HG03064 (cell line): ENCODE data around the gene FOXL2.
A peak's percentile ranks its signal among the peaks of the same experiment; 100 is the strongest.
"Not testable (repeated sequence)": the region's sequence is repeated elsewhere in the genome, so short reads cannot be mapped to it uniquely, and the experiment has no call there.

Source experiments
- ATAC-seq: cut with Tn5 transposase; IDR thresholded peaks from one replicate; pipeline ENCODE4 v1.9.1; 2021; ENCODE audit warnings: low read depth; ENCODE audit not compliant: unreplicated experiment

Gene FOXL2

DNA sequence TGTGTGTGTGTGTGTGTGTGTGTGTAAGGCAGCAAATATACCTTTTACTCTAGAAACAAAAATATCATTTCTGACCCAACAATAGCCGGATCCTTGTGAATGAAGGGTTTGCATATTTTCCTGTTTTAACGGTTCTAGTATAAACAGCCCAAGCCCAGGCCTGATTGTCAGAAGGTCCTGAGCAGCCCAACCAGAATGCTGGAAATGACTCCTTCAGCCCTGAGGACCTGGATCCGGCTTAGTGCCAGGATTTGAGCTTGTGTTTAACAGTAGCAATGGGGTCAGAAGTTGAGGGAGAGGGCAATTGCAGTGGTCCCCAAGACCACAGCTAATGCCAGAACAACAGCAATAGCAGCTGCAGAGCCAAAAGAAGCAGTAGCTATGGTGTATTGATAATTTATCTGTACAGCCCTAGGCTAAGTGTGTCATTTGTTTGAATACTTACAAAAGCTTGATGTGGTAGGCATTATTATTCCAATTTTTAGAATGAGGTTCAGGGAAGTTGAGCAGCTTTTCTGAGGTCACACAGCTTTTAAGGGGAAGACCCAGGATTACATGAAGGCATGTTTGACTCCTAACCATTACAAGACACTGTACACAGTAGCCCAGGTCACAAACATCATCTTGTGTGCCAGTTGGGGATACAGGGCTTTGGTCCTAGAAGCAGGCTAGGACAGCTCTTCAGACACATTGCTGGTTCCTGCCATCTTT is 12.8 kb downstream of the FOXL2 start:
- ATAC-seq = no peak

DNA sequence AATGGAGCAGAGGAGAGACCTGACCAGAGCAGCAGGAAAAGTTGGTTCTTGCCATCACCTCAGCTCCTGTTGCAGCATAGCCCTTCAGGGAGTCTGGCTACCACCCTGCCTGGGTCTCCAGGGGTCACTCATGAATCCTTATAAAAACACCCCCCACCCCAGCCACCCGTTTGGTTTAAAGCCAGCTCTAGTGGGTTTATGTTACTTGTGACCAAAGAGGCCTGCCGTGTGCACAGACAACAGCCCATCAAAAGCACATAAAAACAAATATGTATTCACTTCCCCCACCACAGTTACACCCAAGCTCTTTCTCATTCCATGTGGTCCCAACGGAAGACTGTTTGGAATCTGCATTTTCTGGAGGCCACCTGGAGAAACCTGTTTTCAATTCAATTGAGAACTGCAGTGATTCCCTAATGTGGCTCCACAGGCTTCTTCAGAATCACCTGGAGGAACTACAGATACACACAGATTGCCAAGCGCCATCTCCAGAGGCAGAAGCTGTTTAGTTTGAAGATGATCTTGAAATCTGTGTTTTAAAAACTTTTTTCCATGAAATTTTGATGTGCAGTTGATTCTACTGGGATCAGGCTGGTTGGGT is 13.8 kb downstream of the FOXL2 start:
- ATAC-seq = no peak

GRCh38 chr3:138928727-138929372 is 18.1 kb downstream of the FOXL2 start:
- ATAC-seq = no peak

DNA sequence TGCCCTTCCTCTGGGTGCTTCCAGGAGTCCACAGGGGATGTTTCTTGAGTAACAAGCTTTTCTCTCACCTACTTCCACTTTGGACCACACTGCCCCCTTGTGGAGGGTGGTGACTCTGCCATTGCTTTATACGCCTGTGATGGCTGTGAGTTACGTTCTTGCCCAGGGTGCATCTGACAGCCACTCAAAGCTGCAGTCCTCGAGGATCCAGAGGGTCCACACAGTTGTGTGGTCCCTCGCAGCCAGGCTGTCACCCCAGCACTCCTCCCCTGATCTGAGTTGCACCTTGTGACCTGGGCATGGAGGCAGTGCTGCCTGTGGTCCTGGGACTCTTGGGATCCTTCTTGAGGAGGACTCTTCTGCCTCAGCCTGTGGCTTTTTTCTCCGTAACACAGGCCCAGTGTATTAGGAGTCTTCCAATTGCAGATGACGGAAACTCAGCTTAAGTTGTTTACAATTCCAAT is 23.4 kb downstream of the FOXL2 start:
- ATAC-seq = peak; percentile 88

- ATAC-seq = not testable (repeated sequence)
These were observed 24.5 kb downstream of the FOXL2 start for GRCh38 chr3:138922400-138922799.

DNA sequence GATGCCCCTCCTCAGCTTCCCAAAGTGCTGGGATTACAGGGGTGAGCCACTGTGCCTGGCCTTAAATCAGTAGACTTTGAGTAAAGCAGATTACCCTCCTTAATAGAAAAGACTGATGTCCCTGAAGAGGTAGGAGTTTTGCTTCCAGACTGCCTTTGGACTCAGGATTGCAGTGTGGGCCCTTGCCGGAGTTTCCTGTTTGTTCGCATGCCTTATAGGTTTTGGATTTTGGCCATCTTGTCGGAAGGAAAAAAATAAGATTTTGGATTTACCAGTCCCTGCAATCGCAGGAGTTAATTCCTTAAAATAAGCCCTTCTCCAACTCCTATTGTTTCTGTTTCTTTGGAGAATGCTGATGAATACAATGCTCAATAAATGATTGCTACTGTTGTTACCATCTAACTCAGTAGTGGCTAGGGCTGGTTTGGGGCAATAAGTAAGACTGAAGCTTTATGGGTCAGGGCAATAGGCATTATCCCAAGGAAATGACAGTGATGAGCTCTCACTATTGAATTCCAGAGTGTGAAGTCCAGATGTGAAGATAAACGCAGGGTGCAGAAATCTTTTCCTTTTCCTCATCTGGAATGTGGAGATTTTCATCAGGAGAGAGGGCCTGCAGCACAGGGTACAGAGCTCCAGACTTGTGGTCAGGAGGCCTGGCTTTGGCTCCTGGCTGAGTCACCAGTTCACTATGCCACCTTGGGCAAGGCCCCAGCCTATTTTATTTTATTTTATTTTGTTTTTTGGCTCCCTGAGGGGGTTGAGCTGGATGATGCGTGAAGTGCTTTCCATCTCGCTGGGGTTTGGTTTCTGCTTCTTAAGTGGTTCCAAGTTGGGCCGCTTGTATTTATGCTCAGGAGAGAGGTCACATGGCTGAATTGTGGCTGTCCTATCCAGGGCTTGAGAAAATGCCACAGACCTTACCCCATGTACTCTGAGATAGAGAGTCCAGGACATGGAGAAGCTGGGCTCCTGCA is 25.3 kb downstream of the FOXL2 start:
- no peak for ATAC-seq

GRCh38 chr3:138919325-138919724 is 27.6 kb downstream of the FOXL2 start:
- no peak for ATAC-seq

- no peak for ATAC-seq
These were observed 30.1 kb downstream of the FOXL2 start for GRCh38 chr3:138916824-138917223.

DNA sequence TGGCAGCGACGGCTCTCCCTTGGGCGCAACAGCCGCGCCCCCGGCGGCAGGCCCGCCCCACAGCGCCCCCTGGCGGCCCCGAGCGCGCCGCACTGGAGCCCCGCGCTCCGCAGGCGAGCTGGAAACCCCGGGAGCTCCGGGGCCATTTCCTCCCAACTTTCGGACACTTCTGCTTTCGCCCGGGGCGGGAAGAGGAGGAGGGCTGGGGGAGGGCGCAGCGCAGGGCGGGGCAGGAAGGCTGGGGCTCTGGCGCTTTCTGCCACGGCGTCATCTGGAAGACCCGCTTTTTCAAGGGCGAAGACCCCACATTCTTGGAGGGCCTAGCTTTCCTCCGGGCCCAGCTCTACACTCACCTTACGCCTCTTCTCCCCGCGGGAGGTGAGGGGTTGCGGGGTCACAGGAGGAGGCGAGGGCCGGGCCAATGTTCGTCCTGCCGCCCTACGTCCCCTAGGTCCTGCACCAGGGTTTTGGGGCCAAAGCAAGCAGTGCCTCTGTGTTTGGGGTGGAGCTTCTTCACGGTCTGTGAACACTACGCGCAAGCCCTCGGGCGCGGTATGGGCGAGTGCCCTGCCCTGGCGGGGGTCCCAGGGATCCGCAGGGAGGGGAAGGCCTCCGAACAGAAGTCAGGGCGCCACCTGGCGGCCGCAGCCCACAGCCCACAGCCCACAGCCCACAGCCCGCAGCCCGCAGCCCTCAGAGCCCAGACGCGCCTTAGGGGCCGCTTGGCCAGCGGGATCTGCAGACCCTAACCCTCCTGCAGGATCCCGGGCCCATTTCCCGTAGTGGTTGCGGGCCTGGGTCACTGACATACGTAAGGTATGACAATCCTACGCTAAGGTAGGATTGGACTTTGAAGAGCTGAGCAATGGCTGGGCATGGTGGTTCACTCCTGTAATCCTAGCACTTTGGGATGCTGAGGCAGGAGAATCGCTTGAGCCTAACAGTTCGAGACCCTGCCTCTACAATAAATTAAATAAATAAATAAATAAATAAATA is 31.1 kb downstream of the FOXL2 start:
- peak; percentile 80 for ATAC-seq

DNA sequence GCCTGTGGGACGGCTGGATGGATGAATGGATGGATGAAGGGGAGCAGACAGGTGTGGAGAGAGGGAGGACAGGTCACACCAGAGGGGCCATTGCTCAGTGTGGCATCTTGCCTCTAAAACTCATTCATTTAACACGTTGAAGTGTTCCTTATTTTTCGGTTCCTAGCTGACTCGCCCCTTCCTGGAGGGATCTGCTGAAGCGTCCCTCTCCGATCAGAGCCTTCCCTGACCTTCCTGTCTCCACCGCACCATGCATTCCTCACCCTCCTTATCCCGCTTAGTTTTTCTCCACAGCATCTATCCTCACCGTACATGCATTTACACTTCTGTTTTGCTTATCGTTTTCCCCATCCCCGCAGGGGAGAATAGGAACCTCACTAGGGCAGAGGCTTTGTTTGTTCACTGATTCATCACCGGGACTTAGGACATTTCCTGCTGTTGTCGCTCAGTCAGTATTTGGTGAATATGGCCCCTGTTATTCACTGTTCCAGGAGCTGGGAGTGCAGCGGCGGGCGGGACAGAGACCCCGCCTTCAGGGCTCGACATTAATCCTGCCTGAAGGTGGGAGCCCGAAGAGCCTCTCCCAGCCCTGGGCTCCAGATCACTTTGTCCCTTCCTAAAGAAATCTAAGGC is 32.0 kb downstream of the FOXL2 start:
- peak; percentile 14 for ATAC-seq

DNA sequence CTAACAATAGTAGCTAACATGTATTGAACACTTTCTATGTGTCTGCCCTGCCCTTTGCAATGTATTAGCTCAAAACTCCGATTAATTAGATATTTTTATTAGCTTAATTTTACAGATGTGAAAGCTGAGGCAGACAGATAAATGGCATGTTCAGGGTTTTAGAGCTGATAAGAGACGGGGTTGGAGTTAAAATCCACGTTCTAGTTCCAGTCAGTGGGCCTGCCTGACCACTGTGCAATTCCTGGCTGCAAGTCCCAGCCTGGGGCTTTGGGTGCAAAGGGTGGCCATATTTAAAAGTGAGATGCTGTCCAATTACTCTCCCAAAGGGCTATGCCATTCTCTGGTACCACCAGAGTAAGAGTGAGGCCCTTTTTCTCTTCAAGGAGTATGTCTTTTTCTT is 33.2 kb downstream of the FOXL2 start:
- no peak for ATAC-seq

- ATAC-seq = no peak
These were observed 34.7 kb downstream of the FOXL2 start for GRCh38 chr3:138912237-138912636.

DNA sequence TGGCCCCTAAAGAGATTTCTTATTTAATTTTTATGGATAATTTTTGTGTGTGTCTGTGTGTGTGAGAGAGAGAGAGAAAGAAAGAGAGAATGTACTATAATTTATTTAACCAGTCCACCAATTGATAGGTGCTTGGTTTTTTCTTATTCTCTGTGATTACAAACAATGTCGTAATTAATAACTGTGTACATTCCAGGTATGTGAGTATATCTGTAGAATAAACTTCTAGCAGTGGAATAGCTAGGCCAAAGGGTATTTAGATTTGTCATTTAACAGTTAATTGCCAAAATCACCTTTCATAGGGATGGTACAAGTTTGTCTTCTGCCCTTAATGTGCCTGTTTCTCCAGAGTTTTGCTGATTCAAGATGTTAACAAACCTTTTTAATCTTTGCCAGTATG is 35.3 kb downstream of the FOXL2 start:
- no peak for ATAC-seq

DNA sequence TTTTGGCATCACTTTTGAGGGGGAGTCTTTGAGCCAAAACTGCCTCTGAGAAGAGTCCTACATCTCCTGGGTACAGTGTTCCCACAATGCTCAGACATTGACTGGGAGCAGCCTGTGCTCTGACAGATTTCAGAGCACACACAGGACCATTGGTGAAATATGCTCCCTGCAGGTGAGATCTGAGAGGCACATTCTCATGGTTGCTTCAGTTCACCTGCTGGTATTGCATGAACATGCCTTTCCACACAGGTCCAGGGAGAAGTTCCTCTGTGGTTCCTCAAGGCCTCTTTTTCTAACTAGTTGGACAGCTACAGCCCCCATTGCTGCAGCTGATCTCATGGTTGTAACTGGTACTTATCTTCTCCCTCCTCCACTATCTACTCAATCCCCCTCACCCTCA is 37.0 kb downstream of the FOXL2 start:
- no peak for ATAC-seq

- no peak for ATAC-seq
These were observed 38.1 kb downstream of the FOXL2 start for GRCh38 chr3:138908846-138909245.

DNA sequence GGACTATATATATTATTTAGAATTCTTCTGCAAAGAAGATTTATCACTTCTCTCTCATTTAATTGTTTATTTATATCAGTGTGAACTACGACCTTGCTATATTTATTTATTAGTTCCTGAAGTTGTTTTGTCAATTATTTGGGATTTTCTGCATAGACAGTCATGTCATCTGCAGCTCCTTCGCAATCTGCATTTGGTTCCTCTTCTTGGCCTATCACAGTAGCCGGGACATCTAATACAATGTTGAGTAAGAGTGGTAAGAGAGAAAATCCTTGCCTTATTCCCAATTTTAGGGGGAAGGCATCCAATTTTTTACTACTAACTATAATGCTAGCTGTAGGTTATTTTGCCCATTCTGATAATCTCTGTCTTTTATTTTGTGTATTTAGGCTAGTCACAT is 39.4 kb downstream of the FOXL2 start:
- no peak for ATAC-seq

DNA sequence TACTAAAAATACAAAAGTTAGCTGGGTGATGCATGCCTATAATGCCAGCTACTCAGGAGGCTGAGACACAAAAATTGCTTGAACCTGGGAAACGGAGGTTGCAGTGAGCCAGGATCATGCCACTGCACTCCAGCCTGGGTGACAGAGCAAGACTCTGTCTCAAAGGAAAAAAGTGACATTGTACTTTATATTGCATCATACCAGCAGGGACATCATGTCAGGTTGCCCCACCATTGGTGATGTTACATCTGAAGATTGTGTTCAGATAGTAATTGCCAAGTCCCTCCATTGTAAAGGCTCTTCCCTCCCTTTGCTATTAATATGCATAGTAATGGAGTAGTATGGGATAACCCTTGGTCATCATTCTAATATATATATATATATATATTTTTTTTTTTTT is 44.8 kb downstream of the FOXL2 start:
- ATAC-seq = no peak

GRCh38 chr3:138901567-138901966 is 45.4 kb downstream of the FOXL2 start:
- ATAC-seq = no peak

DNA sequence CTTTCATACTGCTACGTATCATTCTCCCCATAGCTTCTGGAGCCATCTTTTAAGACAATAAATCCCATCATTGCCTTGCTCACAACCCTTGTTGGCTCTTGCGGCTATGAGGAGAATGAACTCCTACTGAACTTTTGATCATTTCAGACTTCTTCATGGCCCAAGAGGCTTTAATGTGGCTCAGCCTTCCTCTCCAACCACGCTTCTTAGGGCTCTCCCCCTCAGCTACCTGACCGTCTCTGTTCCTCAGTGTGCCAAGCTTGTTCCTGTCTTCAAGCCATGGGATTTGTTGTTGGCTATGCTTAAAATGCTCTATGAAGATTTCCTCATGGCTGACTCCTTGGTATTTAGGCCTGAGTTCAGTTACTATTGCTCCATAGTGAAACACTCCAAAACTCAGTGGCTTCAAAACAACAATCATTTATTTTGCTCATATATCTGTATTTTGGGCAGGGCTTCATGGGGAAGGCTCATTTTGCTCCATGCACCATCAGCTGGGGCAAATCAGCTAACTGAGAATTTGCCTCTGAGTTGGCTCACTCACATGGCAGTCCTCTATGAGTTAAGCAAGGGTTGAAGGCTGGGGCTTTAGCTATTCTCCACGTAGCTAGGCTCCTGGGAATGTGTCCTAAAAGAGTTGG is 47.5 kb downstream of the FOXL2 start:
- no peak for ATAC-seq
